Lung (tissue), 12 donors: ENCODE measurements around the gene GLIS1. TPM values are rescaled to one million over a fixed set of nuclear protein-coding genes. Genes with fewer than 3 reads are reported as not detected.

Experiments
- ATAC-seq: fragments of 200-7000 bp; cut with Tn5 transposase; one replicate; pipeline ENCODE4 v1.9.1; 2020; ENCODE audit warnings: moderate number of reproducible peaks; ENCODE audit not compliant: insufficient read depth, low FRiP score
- DNase-seq, 3 donors: peaks; one replicate each; pipeline ENCODE4 v3.0.0-alpha.2; 2013 to 2017
- H3K27ac ChIP-seq, 2 donors: one replicate each; pipeline ENCODE4 v1.5.1; 2013; ENCODE audit warnings: mild to moderate bottlenecking in 2 of 2, moderate library complexity in 2 of 2, control low read depth in 1 of 2, inconsistent platforms in 1 of 2, low read depth in 1 of 2, low read length in 1 of 2
- H3K27me3 ChIP-seq, 3 donors: one replicate each; pipeline ENCODE4 v1.5.1; 2013; ENCODE audit warnings: low read length in 2 of 3; ENCODE audit not compliant: control insufficient read depth in 3 of 3, insufficient read depth in 3 of 3
- H3K36me3 ChIP-seq, 4 donors: one replicate each; pipeline ENCODE4 v1.5.1; 2013; ENCODE audit warnings: low read length in 4 of 4, mild to moderate bottlenecking in 1 of 4, moderate library complexity in 1 of 4; ENCODE audit not compliant: control insufficient read depth in 4 of 4, insufficient read depth in 4 of 4
- H3K4me1 ChIP-seq, 5 donors: one replicate each; pipeline ENCODE4 v1.5.1; 2013; ENCODE audit warnings: low read length in 5 of 5, mild to moderate bottlenecking in 2 of 5, moderate library complexity in 1 of 5; ENCODE audit not compliant: control insufficient read depth in 5 of 5, insufficient read depth in 5 of 5
- H3K4me3 ChIP-seq: one replicate; pipeline ENCODE4 v1.5.1; 2013; ENCODE audit warnings: mild to moderate bottlenecking, control low read depth, moderate library complexity
- H3K9ac ChIP-seq, 2 donors: one replicate each; pipeline ENCODE4 v1.5.1; 2013; ENCODE audit warnings: low read length in 2 of 2, control low read depth in 1 of 2; ENCODE audit not compliant: insufficient read depth in 1 of 2
- H3K9me3 ChIP-seq, 4 donors: one replicate each; pipeline ENCODE4 v1.5.1; 2013; ENCODE audit warnings: low read length in 3 of 4, mild to moderate bottlenecking in 1 of 4, moderate library complexity in 1 of 4; ENCODE audit not compliant: control insufficient read depth in 4 of 4, insufficient read depth in 3 of 4
- WGBS, 2 donors: extraction: QIAGEN DNeasy Blood & Tissue Kit; methylation state at CpG; one replicate each; pipeline ENCODE4 v1.1.7; 2013; 5-methylcytosine and 5-hydroxymethylcytosine counted together
- polyA plus RNA-seq, 2 donors: library from polyadenylated mRNA; stranded (reverse); fragments of 200-250 nt; gene quantifications; one replicate each; pipeline ENCODE4 v1.2.1, GENCODE V29; 2013
- total RNA-seq, 2 donors: library from RNA; depleted of rRNA in 1 of 2; stranded (reverse); fragments of >200 nt in 1 of 2; gene quantifications; one replicate each; pipeline ENCODE4 v1.2.1, GENCODE V29; 2014 to 2021
- TF ChIP-seq, protein P1 (sequence below): IDR thresholded peaks from 2 replicates; pipeline ENCODE4 v1.5.1; 2012; ENCODE audit warnings: mild to moderate bottlenecking; ENCODE audit errors: control extremely low read depth, extremely low read depth
- donor health status: control.
- donor health status: control.
- donor health status: Bipolar disorder and iron deficiency.
- donor health status: healthy.
- donor health status: DM: yes; HTN: yes; CAD: no.

GLIS1 gene
- total and polyA plus RNA-seq, 4 donors = 0.05 to 0.18 (median 0.17) TPM; not detected in 1

DNA sequence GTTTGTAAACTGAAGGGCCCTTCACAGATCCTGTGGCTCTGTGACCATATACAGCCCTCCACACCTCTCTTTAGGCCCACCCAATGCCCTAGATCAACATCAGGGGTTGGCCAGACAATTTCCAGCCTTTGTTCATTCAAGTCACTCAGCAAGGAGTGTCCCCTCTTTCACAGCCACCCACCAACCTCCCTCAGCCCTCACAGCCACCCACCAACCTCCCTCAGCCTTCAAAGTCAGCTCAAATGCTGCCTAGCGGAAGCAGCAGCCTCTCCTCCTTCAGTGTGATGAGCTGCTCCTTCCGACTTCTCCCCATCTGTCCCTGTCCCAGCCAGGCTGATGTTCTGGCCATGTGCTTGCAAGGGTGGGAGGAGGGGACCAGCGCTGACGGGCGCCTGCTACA lies 208.4 kb downstream of the GLIS1 start:
- no peaks in the 10 kb centered on the region for H3K27me3 ChIP-seq
- H3K27ac ChIP-seq = no peak overlapping the region
- DNase-seq (no peak), ATAC-seq (no peak)
- WGBS, 2 donors = 93% methylated on average over 5 of the region's 5 CpGs
- H3K4me1 ChIP-seq = peaks cover 0 to 16% (median 6%) of the 10 kb centered on the region in 5 donors
- no peaks in the 10 kb centered on the region for H3K36me3 ChIP-seq
- TF ChIP-seq, protein P1, sequence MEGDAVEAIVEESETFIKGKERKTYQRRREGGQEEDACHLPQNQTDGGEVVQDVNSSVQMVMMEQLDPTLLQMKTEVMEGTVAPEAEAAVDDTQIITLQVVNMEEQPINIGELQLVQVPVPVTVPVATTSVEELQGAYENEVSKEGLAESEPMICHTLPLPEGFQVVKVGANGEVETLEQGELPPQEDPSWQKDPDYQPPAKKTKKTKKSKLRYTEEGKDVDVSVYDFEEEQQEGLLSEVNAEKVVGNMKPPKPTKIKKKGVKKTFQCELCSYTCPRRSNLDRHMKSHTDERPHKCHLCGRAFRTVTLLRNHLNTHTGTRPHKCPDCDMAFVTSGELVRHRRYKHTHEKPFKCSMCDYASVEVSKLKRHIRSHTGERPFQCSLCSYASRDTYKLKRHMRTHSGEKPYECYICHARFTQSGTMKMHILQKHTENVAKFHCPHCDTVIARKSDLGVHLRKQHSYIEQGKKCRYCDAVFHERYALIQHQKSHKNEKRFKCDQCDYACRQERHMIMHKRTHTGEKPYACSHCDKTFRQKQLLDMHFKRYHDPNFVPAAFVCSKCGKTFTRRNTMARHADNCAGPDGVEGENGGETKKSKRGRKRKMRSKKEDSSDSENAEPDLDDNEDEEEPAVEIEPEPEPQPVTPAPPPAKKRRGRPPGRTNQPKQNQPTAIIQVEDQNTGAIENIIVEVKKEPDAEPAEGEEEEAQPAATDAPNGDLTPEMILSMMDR = no peak
- H3K4me3 ChIP-seq = no peak overlapping the region
- H3K9me3 ChIP-seq = peaks cover 0 to 2% (median 0%) of the 10 kb centered on the region in 4 donors
- no peak overlapping the region for H3K9ac ChIP-seq

DNA sequence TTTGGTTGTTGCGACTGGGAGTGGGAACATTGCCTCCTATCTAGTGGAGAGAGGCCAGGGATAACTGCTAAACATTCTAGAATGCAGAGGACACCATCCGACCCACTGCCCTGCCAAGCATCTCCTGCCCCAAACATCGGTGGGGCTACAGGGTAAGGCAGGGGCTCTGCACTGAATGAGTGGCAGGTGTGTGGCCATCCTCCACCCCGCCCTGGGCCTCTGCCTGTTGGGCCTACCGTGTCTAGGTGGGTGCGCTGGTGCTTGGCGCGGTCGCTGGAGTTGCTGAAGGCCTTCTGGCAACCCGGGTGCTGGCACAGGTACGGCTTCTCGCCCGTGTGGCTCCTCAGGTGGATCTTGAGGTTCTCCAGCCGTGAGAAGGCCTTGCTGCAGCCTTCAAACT lies 209.4 kb downstream of the GLIS1 start:
- Histone ChIP-seq H3K36me3 (no peaks in the 10 kb centered on the region), H3K4me1 (peaks cover 0 to 21% (median 6%) of the 10 kb centered on the region in 5 donors), H3K27ac (no peak overlapping the region), H3K4me3 (no peak overlapping the region), H3K27me3 (no peaks in the 10 kb centered on the region), H3K9me3 (peaks cover 0 to 2% (median 0%) of the 10 kb centered on the region in 4 donors), H3K9ac (no peak overlapping the region)
- DNase-seq (no peak), ATAC-seq (no peak)
- TF ChIP-seq, protein P1 = no peak
- WGBS, 2 donors = 88 to 93% methylated on average over 14 of the region's 14 CpGs

- TF ChIP-seq, protein P1 = no peak
- ATAC-seq = no peak
- no peak overlapping the region for H3K4me3 ChIP-seq
- no peak for DNase-seq
- WGBS, 2 donors = 87 to 96% methylated on average over 7 of the region's 7 CpGs
- no peaks in the 10 kb centered on the region for H3K27me3 ChIP-seq
- H3K27ac ChIP-seq = no peak overlapping the region
- no peaks in the 10 kb centered on the region for H3K9me3 ChIP-seq
- H3K9ac ChIP-seq = no peak overlapping the region
- no peaks in the 10 kb centered on the region for H3K36me3 ChIP-seq
- H3K4me1 ChIP-seq = peaks cover 0 to 22% (median 6%) of the 10 kb centered on the region in 5 donors
These were observed 211.6 kb downstream of the GLIS1 start for GRCh38 chr1:53527368-53527767.
